Keratinocyte (primary cell): ENCODE data around the gene HOXA11. TPM values are rescaled to one million over a fixed set of nuclear protein-coding genes. Genes with fewer than 3 reads are reported as not detected.

Experiments used
- DNase-seq: peaks from one replicate; pipeline ENCODE4 v3.0.0-alpha.2; 2011; ENCODE audit warnings: low read depth, missing footprints, low spot score
- FAIRE-seq: peaks from 2 replicates; lab custom pipeline; 2011; peaks lifted over from hg19 to GRCh38; lab: Jason Lieb, UNC
- H2AFZ ChIP-seq: 2 replicates; pipeline ENCODE4 v1.6.0; 2012; ENCODE audit warnings: low read length, control low read depth, inconsistent platforms; ENCODE audit not compliant: control insufficient read depth
- H3K27ac ChIP-seq: 2 replicates; pipeline ENCODE4 v1.5.1; 2011; ENCODE audit warnings: low read length; ENCODE audit not compliant: control insufficient read depth, insufficient read depth
- H3K27me3 ChIP-seq: 3 replicates; pipeline ENCODE4 v1.6.0; 2011; ENCODE audit warnings: low read length; ENCODE audit not compliant: control insufficient read depth, insufficient read depth; ENCODE audit errors: extremely low read depth
- H3K36me3 ChIP-seq, 2 experiments: 2 replicates in 1 of 2; 3 replicates in 1 of 2; pipeline ENCODE4 v1.5.1; 2011; ENCODE audit warnings: low read length in 2 of 2, mild to moderate bottlenecking in 1 of 2; ENCODE audit not compliant: control insufficient read depth in 2 of 2, insufficient read depth in 2 of 2; ENCODE audit errors: extremely low read depth in 1 of 2
- H3K4me1 ChIP-seq: 3 replicates; pipeline ENCODE4 v1.5.1; 2011; ENCODE audit warnings: low read length; ENCODE audit not compliant: control insufficient read depth, insufficient read depth; ENCODE audit errors: extremely low read depth
- H3K4me2 ChIP-seq: 3 replicates; pipeline ENCODE4 v1.6.0; 2011; ENCODE audit warnings: low read depth, low read length; ENCODE audit not compliant: control insufficient read depth, insufficient read depth; ENCODE audit errors: extremely low read depth
- H3K4me3 ChIP-seq, 3 experiments: fragments of 200-600 bp in 1 of 3; sonication (generic) in 1 of 3; 2 replicates in 2 of 3; 3 replicates in 1 of 3; pipeline ENCODE4 v1.5.1; 2011 to 2016; ENCODE audit warnings: low read length in 3 of 3, mild to moderate bottlenecking in 3 of 3, control low read depth in 2 of 3, inconsistent platforms in 1 of 3, low read depth in 1 of 3, mixed read lengths in 1 of 3, mixed run types in 1 of 3, moderate library complexity in 1 of 3; ENCODE audit not compliant: control insufficient read depth in 2 of 3, insufficient read depth in 2 of 3; ENCODE audit errors: extremely low read depth in 1 of 3
- H3K79me2 ChIP-seq: 2 replicates; pipeline ENCODE4 v1.6.0; 2012; ENCODE audit warnings: low read length; ENCODE audit not compliant: control insufficient read depth, insufficient read depth
- H3K9ac ChIP-seq: 3 replicates; pipeline ENCODE4 v1.6.0; 2011; ENCODE audit warnings: low read length; ENCODE audit not compliant: control insufficient read depth, insufficient read depth; ENCODE audit errors: extremely low read depth
- H3K9me1 ChIP-seq: 3 replicates; pipeline ENCODE4 v1.6.0; 2011; ENCODE audit warnings: low read length; ENCODE audit not compliant: control insufficient read depth, insufficient read depth; ENCODE audit errors: extremely low read depth
- H3K9me3 ChIP-seq: 2 replicates; pipeline ENCODE4 v1.5.1; 2012; ENCODE audit warnings: low read depth, low read length; ENCODE audit not compliant: control insufficient read depth
- H4K20me1 ChIP-seq: 3 replicates; pipeline ENCODE4 v1.6.0; 2011; ENCODE audit warnings: low read length; ENCODE audit not compliant: control insufficient read depth, insufficient read depth; ENCODE audit errors: extremely low read depth
- CTCF ChIP-seq, 3 experiments: IDR thresholded peaks in 1 of 3; conservative IDR thresholded peaks in 1 of 3; optimal IDR thresholded peaks in 1 of 3; 2 replicates in 2 of 3; 3 replicates in 1 of 3; pipeline versions ENCODE3 to v1.5.1; 2011; ENCODE audit warnings: low read length in 3 of 3, mild to moderate bottlenecking in 3 of 3, moderate library complexity in 2 of 3, control low read depth in 1 of 3, inconsistent platforms in 1 of 3; ENCODE audit not compliant: insufficient read depth in 2 of 3; ENCODE audit errors: extremely low read depth in 1 of 3
- EZH2 ChIP-seq: IDR thresholded peaks from one replicate; pipeline ENCODE4 v1.6.1; 2012; ENCODE audit warnings: inconsistent platforms, mild to moderate bottlenecking, low read length, moderate library complexity
- dilution Hi-C: fragments of 300-500 bp; cut with MboI; formaldehyde crosslinking; loops from one replicate; pipeline ENCODE4 v1.7.0; 2020; ENCODE audit warnings: low sequenced_read_pairs; ENCODE audit not compliant: extremely low pct_ligation_motif_present
- polyA plus RNA-seq, 5 experiments: library from polyadenylated mRNA; depleted of rRNA in 3 of 5; stranded (reverse) in 3 of 5; stranded (forward) in 1 of 5; unstranded in 1 of 5; fragments of >200 nt; gene quantifications; 1 replicate in 1 of 5; 2 replicates in 3 of 5; 3 replicates in 1 of 5; pipeline versions ENCODE4 v1.2.1 to v1.2.3, GENCODE V29; 2011 to 2012; ENCODE audit warnings: missing spikeins in 2 of 5, low read depth in 1 of 5, low replicate concordance in 1 of 5

HOXA11 gene
- polyA plus RNA-seq, 1 donor (not counting 4 experiments of a cell fraction or from before 2014, with no cell fraction given): 0.07 TPM

DNA sequence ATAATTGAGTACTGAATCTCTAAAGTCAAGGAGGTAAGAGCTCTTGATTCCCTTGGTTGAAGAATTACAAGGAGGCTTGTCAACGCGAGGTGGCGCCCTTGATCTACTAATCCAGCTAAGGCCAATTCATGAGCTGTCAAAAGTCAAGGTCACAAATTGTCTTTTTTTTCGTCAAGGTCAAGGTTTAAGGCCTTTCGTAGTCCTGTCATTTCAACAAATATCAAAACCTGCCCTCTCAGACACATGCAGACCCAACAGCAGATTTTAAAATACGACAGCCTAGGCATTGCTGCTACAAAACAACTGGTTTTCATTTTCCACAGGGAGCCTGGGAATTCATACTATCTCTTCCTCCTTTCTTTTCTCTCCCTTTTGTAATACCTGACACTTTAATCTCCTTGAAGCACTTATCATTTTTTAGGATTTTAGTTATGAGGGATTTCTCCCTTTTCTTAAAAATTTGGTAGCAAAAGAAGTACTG, 11.3 kb upstream of the HOXA11 start:
- H3K9me3 ChIP-seq: no peaks in the 10 kb centered on the region
- H3K36me3 ChIP-seq: no peaks in the 10 kb centered on the region
- H3K9me1 ChIP-seq: no peaks in the 10 kb centered on the region
- TF ChIP-seq EZH2 (peak; percentile 7), CTCF (optimal IDR thresholded peaks at IDR 0.05 in 1 of 3, IDR thresholded peaks at IDR 0.05 in 1 of 3, conservative IDR thresholded peaks at IDR 0.05 in 1 of 3; ENCODE audit: extremely low read depth in 1 of 3, insufficient read depth in 2 of 3, low read length in 3 of 3) (peak; percentile 62 to 90 (median 71))
- FAIRE-seq: peak; percentile 93
- peaks cover 84% of the 10 kb centered on the region for H3K27me3 ChIP-seq
- peak; percentile 57 for DNase-seq
- dilution Hi-C loops: no loop called here
- H3K27ac ChIP-seq: no peak overlapping the region
- H2AFZ ChIP-seq: no peak overlapping the region
- H3K4me3 ChIP-seq: no peak overlapping the region
- no peak overlapping the region for H3K9ac ChIP-seq
- no peaks in the 10 kb centered on the region for H3K79me2 ChIP-seq
- H4K20me1 ChIP-seq: no peaks in the 10 kb centered on the region
- H3K4me1 ChIP-seq: peaks cover 9% of the 10 kb centered on the region
- H3K4me2 ChIP-seq: peak overlapping the region; percentile 41

DNA sequence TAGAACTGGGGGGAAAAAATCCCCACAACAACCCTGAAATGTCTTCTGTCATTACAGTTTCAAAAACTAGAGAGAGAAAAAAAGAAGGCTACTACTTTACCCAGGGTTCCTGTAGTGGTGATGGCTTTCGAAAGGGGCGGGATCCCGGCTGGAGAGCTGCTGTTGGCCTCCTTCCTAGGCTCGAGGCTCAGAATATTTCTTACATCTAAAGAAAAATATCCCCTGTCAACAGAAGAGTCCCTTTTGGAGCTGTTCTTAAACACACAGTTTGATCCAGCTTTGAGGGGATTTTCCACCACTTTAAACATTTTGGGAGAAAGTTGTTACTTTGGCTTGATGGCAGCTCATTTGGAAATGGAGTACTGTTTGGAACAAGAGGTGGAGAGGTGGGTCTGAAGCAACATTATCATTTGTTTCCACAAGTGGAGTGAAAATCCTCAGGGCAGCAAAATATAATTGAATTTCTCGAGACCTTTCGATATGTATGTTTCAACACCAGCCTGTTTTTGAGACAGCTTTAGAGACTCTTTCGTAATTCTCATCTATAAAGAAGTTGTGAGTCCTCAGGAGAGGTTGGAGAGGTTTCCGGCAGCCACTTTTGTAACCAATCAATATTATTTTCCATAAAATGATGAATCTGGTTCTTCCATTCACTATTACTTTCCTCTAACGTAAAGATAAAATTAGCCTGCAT, 9.8 kb upstream of the HOXA11 start:
- Histone ChIP-seq H3K9me1 (no peaks in the 10 kb centered on the region), H2AFZ (no peak overlapping the region), H3K9me3 (no peaks in the 10 kb centered on the region), H3K4me2 (no peak overlapping the region), H3K27ac (no peak overlapping the region), H3K36me3 (no peaks in the 10 kb centered on the region), H4K20me1 (no peaks in the 10 kb centered on the region), H3K79me2 (no peaks in the 10 kb centered on the region), H3K27me3 (peaks cover 87% of the 10 kb centered on the region), H3K9ac (no peak overlapping the region), H3K4me3 (no peak overlapping the region), H3K4me1 (peaks cover 2% of the 10 kb centered on the region)
- dilution Hi-C loops: no loop called here
- TF ChIP-seq EZH2 (no peak), CTCF (optimal IDR thresholded peaks at IDR 0.05 in 1 of 3, IDR thresholded peaks at IDR 0.05 in 1 of 3, conservative IDR thresholded peaks at IDR 0.05 in 1 of 3; ENCODE audit: extremely low read depth in 1 of 3, insufficient read depth in 2 of 3, low read length in 3 of 3) (no peak)
- FAIRE-seq (no peak), DNase-seq (no peak)
